H1 (cell line): ENCODE results near the gene EGLN2. TPM values are rescaled to one million over a fixed set of nuclear protein-coding genes. Genes with fewer than 3 reads are reported as not detected.

Source experiments
- CTCF ChIA-PET: fragments of 300-600 bp; sonication (Branson Sonifier 250); formaldehyde crosslinking; loops from one replicate; lab custom pipeline; 2021; ENCODE audit not compliant: partially characterized antibody; lab: Charles Lee
- POLR2A ChIA-PET: fragments of 300-600 bp; sonication (Branson Sonifier 250); formaldehyde crosslinking; loops from one replicate; lab custom pipeline; 2021; ENCODE audit warnings: inconsistent platforms; ENCODE audit not compliant: partially characterized antibody; lab: Charles Lee
- DNase-seq, 2 experiments: peaks; one replicate each; pipeline versions ENCODE4 v3.0.0 to v3.0.0-alpha.2; 2010 to 2022; ENCODE audit warnings: low spot score in 2 of 2, low read depth in 1 of 2, mixed read lengths in 1 of 2
- FAIRE-seq: peaks from 2 replicates; lab custom pipeline; 2011; peaks lifted over from hg19 to GRCh38; lab: Jason Lieb, UNC
- H2AFZ ChIP-seq: 2 replicates; pipeline ENCODE4 v1.8.1; 2012; ENCODE audit warnings: low read length, inconsistent platforms
- H2AK5ac ChIP-seq: 2 replicates; pipeline ENCODE4 v1.6.1; 2013; ENCODE audit warnings: low read depth, low read length
- H2BK120ac ChIP-seq: replicated peaks from 2 replicates; pipeline ENCODE3; 2013; ENCODE audit warnings: low read depth, low read length, inconsistent platforms
- H2BK12ac ChIP-seq: 2 replicates; pipeline ENCODE4 v1.6.1; 2013; ENCODE audit warnings: low read depth, low read length
- H2BK15ac ChIP-seq: 2 replicates; pipeline ENCODE4 v1.6.1; 2013; ENCODE audit warnings: low read length
- H2BK20ac ChIP-seq: 2 replicates; pipeline ENCODE4 v1.6.1; 2013; ENCODE audit warnings: low read length
- H2BK5ac ChIP-seq: 2 replicates; pipeline ENCODE4 v1.6.1; 2013; ENCODE audit warnings: low read depth, low read length
- H3K14ac ChIP-seq: 2 replicates; pipeline ENCODE4 v1.6.1; 2013; ENCODE audit warnings: inconsistent platforms; ENCODE audit not compliant: insufficient read length
- H3K18ac ChIP-seq: 2 replicates; pipeline ENCODE4 v1.6.1; 2013; ENCODE audit warnings: low read length; ENCODE audit errors: extremely low read depth
- H3K23ac ChIP-seq: 2 replicates; pipeline ENCODE4 v1.6.1; 2013; ENCODE audit warnings: inconsistent platforms; ENCODE audit not compliant: insufficient read length
- H3K23me2 ChIP-seq: 2 replicates; pipeline ENCODE4 v1.6.1; 2013; ENCODE audit warnings: low read depth, low read length
- H3K27ac ChIP-seq: 2 replicates; pipeline ENCODE4 v1.6.1; 2011; ENCODE audit warnings: low read depth, low read length, inconsistent platforms
- H3K27me3 ChIP-seq, 4 experiments: replicated peaks in 1 of 4; 1 replicate in 1 of 4; 2 replicates in 3 of 4; pipeline versions ENCODE4 v1.6.1 to v1.8.1; 2011 to 2013; ENCODE audit warnings: low read length in 3 of 4, mild to moderate bottlenecking in 3 of 4, inconsistent platforms in 2 of 4, mixed read lengths in 2 of 4, moderate library complexity in 1 of 4; ENCODE audit not compliant: control insufficient read depth in 3 of 4, insufficient read depth in 3 of 4; ENCODE audit errors: extremely low read depth in 1 of 4
- H3K36me3 ChIP-seq, 4 experiments: 2 replicates each; pipeline versions ENCODE4 v1.6.1 to v1.8.1; 2011 to 2013; ENCODE audit warnings: mild to moderate bottlenecking in 4 of 4, low read length in 3 of 4, moderate library complexity in 2 of 4, control low read depth in 1 of 4, inconsistent platforms in 1 of 4; ENCODE audit not compliant: insufficient read depth in 4 of 4, control insufficient read depth in 2 of 4
- H3K4ac ChIP-seq: replicated peaks from 2 replicates; pipeline ENCODE3; 2013; ENCODE audit warnings: low read length, low read depth, mixed read lengths, inconsistent platforms; ENCODE audit not compliant: insufficient read length
- H3K4me1 ChIP-seq, 4 experiments: replicated peaks in 1 of 4; 1 replicate in 1 of 4; 2 replicates in 3 of 4; pipeline versions ENCODE4 v1.6.1 to v1.8.1; 2011 to 2013; ENCODE audit warnings: low read length in 3 of 4, inconsistent platforms in 2 of 4, mixed read lengths in 1 of 4; ENCODE audit not compliant: insufficient read depth in 4 of 4, control insufficient read depth in 3 of 4
- H3K4me2 ChIP-seq, 2 experiments: 2 replicates each; pipeline versions ENCODE4 v1.6.1 to v1.8.1; 2011 to 2013; ENCODE audit warnings: low read depth in 2 of 2, low read length in 2 of 2, control low read depth in 1 of 2, inconsistent platforms in 1 of 2, mild to moderate bottlenecking in 1 of 2; ENCODE audit not compliant: insufficient read depth in 1 of 2
- H3K4me3 ChIP-seq, 4 experiments: fragments of 200-600, 300-600 bp in 1 of 4; sonication (generic), shearing (Covaris generic), sonication (Bioruptor Twin) in 1 of 4; 2 replicates each; pipeline versions ENCODE4 v1.5.1 to v1.8.1; 2011 to 2016; ENCODE audit warnings: low read length in 4 of 4, low read depth in 3 of 4, control low read depth in 2 of 4, inconsistent platforms in 2 of 4, mild to moderate bottlenecking in 2 of 4, mixed read lengths in 1 of 4, moderate library complexity in 1 of 4; ENCODE audit not compliant: insufficient read depth in 2 of 4; ENCODE audit errors: extremely low read depth in 1 of 4
- H3K56ac ChIP-seq: replicated peaks from 2 replicates; pipeline ENCODE3; 2013; ENCODE audit warnings: low read depth, mild to moderate bottlenecking, mixed read lengths, low read length, inconsistent platforms; ENCODE audit not compliant: insufficient read length
- H3K79me1 ChIP-seq: 2 replicates; pipeline ENCODE4 v1.6.1; 2013; ENCODE audit warnings: low read depth, low read length, control low read depth
- H3K79me2 ChIP-seq, 2 experiments: 2 replicates each; pipeline versions ENCODE4 v1.6.1 to v1.8.1; 2012 to 2013; ENCODE audit warnings: low read length in 2 of 2, mild to moderate bottlenecking in 2 of 2, inconsistent platforms in 1 of 2; ENCODE audit not compliant: insufficient read depth in 2 of 2, control insufficient read depth in 1 of 2
- H3K9ac ChIP-seq, 4 experiments: replicated peaks in 1 of 4; 1 replicate in 1 of 4; 2 replicates in 3 of 4; pipeline versions ENCODE4 v1.6.1 to v1.8.1; 2011 to 2013; ENCODE audit warnings: low read depth in 3 of 4, low read length in 3 of 4, control low read depth in 2 of 4, mild to moderate bottlenecking in 2 of 4, moderate library complexity in 2 of 4, inconsistent platforms in 1 of 4; ENCODE audit errors: extremely low read depth in 1 of 4
- H3K9me3 ChIP-seq, 2 experiments: 2 replicates each; pipeline versions ENCODE4 v1.6.1 to v1.8.1; 2012 to 2013; ENCODE audit warnings: mild to moderate bottlenecking in 2 of 2, moderate library complexity in 2 of 2, control low read depth in 1 of 2, inconsistent platforms in 1 of 2, low read depth in 1 of 2, low read length in 1 of 2, mixed read lengths in 1 of 2; ENCODE audit not compliant: insufficient read depth in 2 of 2
- H4K20me1 ChIP-seq, 2 experiments: replicated peaks in 1 of 2; 2 replicates each; pipeline versions ENCODE3 to v1.8.1; 2011 to 2013; ENCODE audit warnings: inconsistent platforms in 2 of 2, low read length in 2 of 2, mild to moderate bottlenecking in 1 of 2; ENCODE audit not compliant: insufficient read depth in 2 of 2, control insufficient read depth in 1 of 2
- H4K5ac ChIP-seq: 2 replicates; pipeline ENCODE4 v1.6.1; 2013; ENCODE audit warnings: low read length, low read depth, mixed read lengths, inconsistent platforms; ENCODE audit not compliant: insufficient read length
- H4K8ac ChIP-seq: 2 replicates; pipeline ENCODE4 v1.8.0; 2013; ENCODE audit warnings: mild to moderate bottlenecking, moderate library complexity, low read length, inconsistent platforms; ENCODE audit not compliant: insufficient read depth; ENCODE audit errors: extremely low read depth
- H4K91ac ChIP-seq: replicated peaks from 2 replicates; pipeline ENCODE3; 2013; ENCODE audit warnings: low read length, mixed read lengths, inconsistent platforms; ENCODE audit not compliant: insufficient read length
- CTBP2 ChIP-seq: IDR thresholded peaks from 2 replicates; pipeline ENCODE4 v1.7.0; 2011; ENCODE audit warnings: borderline replicate concordance, mild to moderate bottlenecking, moderate library complexity, mixed read lengths, low read length; ENCODE audit not compliant: insufficient read depth, insufficient read length
- EGR1 ChIP-seq: IDR thresholded peaks from 2 replicates; pipeline ENCODE4 v1.6.1; 2011; ENCODE audit warnings: low read depth, low read length, borderline replicate concordance
- GABPA ChIP-seq: IDR thresholded peaks from 2 replicates; pipeline ENCODE4 v1.6.1; 2011; ENCODE audit warnings: mild to moderate bottlenecking, low read length, moderate library complexity, borderline replicate concordance; ENCODE audit not compliant: insufficient read depth
- RAD21 ChIP-seq, 2 experiments: IDR thresholded peaks in 1 of 2; conservative IDR thresholded peaks in 1 of 2; 2 replicates each; pipeline ENCODE4 v1.6.1; 2011; ENCODE audit warnings: low read depth in 2 of 2, low read length in 2 of 2, improper control_type of control experiment in 1 of 2, inconsistent platforms in 1 of 2, mild to moderate bottlenecking in 1 of 2, moderate library complexity in 1 of 2
- RBBP5 ChIP-seq: IDR thresholded peaks from 2 replicates; pipeline ENCODE4 v1.7.1; 2012; ENCODE audit warnings: low read depth, mild to moderate bottlenecking, inconsistent platforms, low read length, moderate library complexity, borderline replicate concordance
- RFX5 ChIP-seq: IDR thresholded peaks from 2 replicates; pipeline ENCODE4 v1.6.1; 2011; ENCODE audit warnings: low read depth, low read length, improper control_type of control experiment, borderline replicate concordance
- SIRT6 ChIP-seq: IDR thresholded peaks from one replicate; pipeline ENCODE4 v1.7.1; 2012; ENCODE audit warnings: low read length, inconsistent platforms
- SP2 ChIP-seq: IDR thresholded peaks from 2 replicates; pipeline ENCODE4 v1.6.1; 2012; ENCODE audit warnings: mild to moderate bottlenecking, low read length, inconsistent platforms
- WGBS, 2 experiments: shearing (Covaris generic) in 1 of 2; methylation state at CpG; one replicate each; pipeline versions ENCODE4 v1.1.6 to v1.1.7; 2013 to 2015; ENCODE audit warnings: low lambda C conversion rate in 2 of 2, mixed read lengths in 2 of 2, inconsistent platforms in 1 of 2, low coverage in 1 of 2, missing lambda C conversion rate in 1 of 2; ENCODE audit not compliant: insufficient replicate concordance in 2 of 2, insufficient coverage in 1 of 2, insufficient read length in 1 of 2; ENCODE audit errors: extremely low coverage in 1 of 2, missing lambda C conversion rate in 1 of 2; 5-methylcytosine and 5-hydroxymethylcytosine counted together
- polyA plus RNA-seq, 7 experiments: library from polyadenylated mRNA; depleted of rRNA in 3 of 7; stranded (reverse) in 5 of 7; unstranded in 2 of 7; fragments of >200 nt in 5 of 7; fragments of 200-250 nt in 2 of 7; gene quantifications; 1 replicate in 5 of 7; 2 replicates in 1 of 7; 4 replicates in 1 of 7; pipeline versions ENCODE4 v1.2.1 to v1.2.3, GENCODE V29; 2011 to 2013; ENCODE audit warnings: missing spikeins in 2 of 7, mixed read lengths in 2 of 7
- total RNA-seq: library from RNA; stranded (reverse); fragmentation: NEBNext Ultra II Directional; extraction: Animal tissue kit (Norgen Biotek cat#: 25700); gene quantifications from 2 replicates; pipeline ENCODE4 v1.2.1, GENCODE V29; 2021

The EGLN2 gene
- total and polyA plus RNA-seq, 2 of the 8 experiments (the other 6 are each of a cell fraction or from before 2014, with no cell fraction given), result 86.9 to 103 TPM

DNA sequence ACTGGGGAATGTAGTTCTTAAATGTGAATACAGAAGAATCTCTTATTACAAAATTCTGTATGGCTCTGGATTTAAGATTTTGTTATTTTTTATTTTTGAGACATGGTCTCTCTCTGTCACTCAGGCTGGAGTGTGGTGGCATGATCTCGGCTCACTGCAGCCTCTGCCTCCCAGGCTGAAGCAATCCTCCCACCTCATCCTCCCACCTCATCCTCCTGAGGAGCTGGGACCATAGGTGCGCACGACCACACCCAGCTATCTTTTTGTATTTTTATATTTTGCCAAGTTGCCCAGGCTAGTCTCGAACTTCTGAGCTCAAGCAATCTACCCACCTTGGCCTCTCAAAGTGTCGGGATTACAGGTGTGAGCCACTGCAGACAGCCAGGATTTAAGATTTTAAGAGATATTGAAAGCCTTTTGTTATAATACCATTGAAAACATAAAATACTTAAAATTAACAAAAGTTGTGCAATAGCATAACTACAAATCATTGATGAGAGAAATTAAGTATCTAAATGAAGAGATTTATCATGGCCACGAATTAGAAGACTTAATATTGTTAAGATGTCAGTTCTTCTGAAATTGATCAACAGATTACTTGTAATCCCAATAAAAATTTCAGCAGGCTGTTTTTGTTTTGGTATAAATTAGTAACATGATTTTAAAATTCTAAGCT lies 37.9 kb downstream of the EGLN2 start:
- Histone ChIP-seq H3K14ac (no peak overlapping the region), H4K8ac (no peak overlapping the region), H2AK5ac (no peak overlapping the region), H3K27ac (no peak overlapping the region), H3K4ac (no peak overlapping the region), H2AFZ (no peak overlapping the region), H3K56ac (no peak overlapping the region), H2BK20ac (no peak overlapping the region), H3K4me2 (no peak overlapping the region), H3K27me3 (no peaks in the 10 kb centered on the region), H3K79me1 (no peaks in the 10 kb centered on the region), H4K91ac (no peak overlapping the region), H3K4me3 (no peak overlapping the region), H4K20me1 (no peaks in the 10 kb centered on the region), H2BK12ac (no peak overlapping the region), H3K36me3 (no peaks in the 10 kb centered on the region), H4K5ac (no peak overlapping the region), H3K79me2 (no peaks in the 10 kb centered on the region), H3K9me3 (no peaks in the 10 kb centered on the region), H3K9ac (no peak overlapping the region), H3K4me1 (no peaks in the 10 kb centered on the region), H3K23me2 (no peaks in the 10 kb centered on the region), H3K23ac (no peak overlapping the region), H2BK5ac (no peak overlapping the region), H2BK120ac (no peak overlapping the region), H2BK15ac (no peak overlapping the region), H3K18ac (no peak overlapping the region)
- 86% methylated on average over 6 of the region's 6 CpGs; no CpG with 5 or more reads in 1 of the 2 experiments for WGBS, 2 experiments
- ChIA-PET CTCF (no interaction called here), POLR2A (no interaction called here)
- FAIRE-seq, result no peak
- DNase-seq, result no peak
- no peak for TF ChIP-seq CTBP2
- TF ChIP-seq GABPA, result no peak
- no peak for TF ChIP-seq RFX5
- TF ChIP-seq SIRT6, result no peak
- no peak for TF ChIP-seq RBBP5
- TF ChIP-seq RAD21 (IDR thresholded peaks at IDR 0.05 in 1 of 2, conservative IDR thresholded peaks at IDR 0.05 in 1 of 2; ENCODE audit: low read depth in 2 of 2, low read length in 2 of 2), result no peak
- no peak for TF ChIP-seq EGR1
- no peak for TF ChIP-seq SP2
